Endothelial cell of hepatic sinusoid (primary cell): ENCODE measurements around the gene MAPKAPK2.

Source experiments
- in situ Hi-C: cut with HindIII; loops from 2 replicates; pipeline ENCODE4 v1.10.0; 2017; ENCODE audit warnings: low sequenced_read_pairs

MAPKAPK2 gene

DNA sequence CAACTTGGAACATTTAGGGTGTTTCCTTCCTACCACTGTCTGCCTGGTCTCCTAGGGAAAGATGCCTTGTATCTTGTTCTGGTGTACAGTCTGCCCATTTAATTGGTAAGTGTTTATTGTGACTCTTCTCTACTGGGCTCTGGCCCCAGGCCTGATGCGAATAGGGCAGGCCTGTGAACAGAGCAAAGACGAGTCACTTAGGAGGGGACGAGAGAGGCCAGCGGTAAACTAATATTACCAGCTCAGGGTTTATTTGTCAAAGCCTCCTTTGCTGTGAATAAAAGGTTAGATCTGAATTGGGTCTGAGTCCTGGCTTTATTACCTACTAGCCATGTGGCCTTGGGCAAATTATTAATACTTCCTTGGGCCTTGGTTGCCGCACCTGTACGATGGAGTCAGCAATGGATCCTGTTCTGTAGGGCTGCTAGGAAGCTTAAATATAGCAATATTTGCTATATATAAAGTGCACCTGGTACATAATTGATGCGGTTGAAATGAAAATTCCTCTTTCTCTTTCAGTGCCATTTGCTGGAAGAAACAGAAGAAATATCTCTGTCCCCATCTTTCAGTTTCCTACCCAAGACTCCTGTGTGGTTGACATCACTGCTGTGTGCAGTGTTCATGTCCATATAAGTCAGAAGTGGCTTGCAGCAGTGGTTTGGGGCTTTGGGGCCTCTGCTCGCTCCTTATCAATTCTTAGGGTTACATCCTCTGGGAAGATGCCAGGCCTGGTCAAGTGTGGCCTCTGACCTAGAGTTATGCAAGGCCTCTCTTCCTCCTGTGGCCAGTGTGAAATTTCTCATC is 32.4 kb downstream of the MAPKAPK2 start:
- in situ Hi-C loops = no loop called here

DNA sequence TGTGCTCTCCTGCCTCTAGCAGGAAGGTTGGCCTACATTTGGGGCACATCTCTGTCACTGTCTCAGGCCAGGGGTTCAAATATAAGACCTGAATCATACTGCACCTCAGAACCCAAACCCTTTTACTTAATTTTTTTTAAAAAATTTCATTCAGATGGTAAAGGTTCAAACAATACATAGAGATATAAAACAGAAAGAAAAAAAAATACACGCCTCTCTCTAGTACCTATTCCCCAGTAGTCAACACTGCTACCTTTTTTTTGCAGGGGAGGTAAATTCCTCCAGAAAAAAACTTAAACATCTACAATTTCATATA is 32.9 kb downstream of the MAPKAPK2 start:
- in situ Hi-C loops = no loop called here

DNA sequence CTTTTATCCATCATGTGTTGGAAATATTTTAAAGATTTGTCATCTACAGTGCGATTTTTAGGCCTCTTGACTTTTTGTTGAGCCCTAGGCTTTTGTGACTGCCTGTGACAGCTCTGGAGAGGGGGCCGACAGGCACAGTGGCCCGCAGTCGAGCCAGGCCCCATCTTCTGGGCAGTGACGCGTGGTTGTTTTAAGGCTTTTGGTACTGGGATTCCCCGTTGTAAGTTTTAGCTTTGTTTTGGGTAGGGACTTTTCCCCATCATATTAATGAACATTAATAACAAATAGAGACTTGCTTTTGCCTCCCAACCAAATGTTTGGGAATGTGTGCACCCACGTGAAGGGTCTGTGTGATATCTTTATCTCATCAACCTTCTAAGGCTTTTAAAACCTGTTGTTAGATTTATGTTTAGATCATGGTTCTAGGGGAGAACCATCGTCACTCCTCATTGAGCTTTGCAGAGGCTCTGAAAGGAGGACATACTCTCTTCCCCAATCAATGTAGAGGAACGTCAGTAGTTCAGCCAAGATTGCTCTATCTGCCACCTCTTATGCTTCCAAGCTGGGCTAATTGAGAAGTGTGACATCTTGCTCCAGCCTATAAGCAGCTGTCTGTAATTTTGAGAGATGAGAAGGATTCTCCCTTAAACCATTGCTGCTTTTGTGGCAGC is 34.6 kb downstream of the MAPKAPK2 start:
- in situ Hi-C loops = no loop called here

DNA sequence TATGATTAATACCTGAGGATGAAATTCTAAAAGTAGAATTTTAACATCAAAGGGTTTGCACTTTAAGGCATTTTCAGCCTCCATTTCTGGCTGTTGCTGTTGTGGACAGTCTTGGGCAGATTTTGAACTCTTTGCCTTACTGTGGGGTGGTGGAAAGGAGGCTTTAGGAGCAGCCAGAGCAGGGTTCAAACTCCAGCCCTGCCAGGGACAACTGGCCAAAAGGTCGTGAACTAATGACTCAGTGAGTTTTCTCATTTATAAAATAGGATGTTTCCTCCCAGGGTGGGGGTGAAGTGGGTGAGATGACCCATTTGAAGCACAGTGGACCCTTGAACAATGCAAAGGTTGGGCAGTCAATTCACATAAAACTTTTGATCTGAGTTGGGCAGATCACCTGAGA is 36.7 kb downstream of the MAPKAPK2 start:
- in situ Hi-C loops = no loop called here

DNA sequence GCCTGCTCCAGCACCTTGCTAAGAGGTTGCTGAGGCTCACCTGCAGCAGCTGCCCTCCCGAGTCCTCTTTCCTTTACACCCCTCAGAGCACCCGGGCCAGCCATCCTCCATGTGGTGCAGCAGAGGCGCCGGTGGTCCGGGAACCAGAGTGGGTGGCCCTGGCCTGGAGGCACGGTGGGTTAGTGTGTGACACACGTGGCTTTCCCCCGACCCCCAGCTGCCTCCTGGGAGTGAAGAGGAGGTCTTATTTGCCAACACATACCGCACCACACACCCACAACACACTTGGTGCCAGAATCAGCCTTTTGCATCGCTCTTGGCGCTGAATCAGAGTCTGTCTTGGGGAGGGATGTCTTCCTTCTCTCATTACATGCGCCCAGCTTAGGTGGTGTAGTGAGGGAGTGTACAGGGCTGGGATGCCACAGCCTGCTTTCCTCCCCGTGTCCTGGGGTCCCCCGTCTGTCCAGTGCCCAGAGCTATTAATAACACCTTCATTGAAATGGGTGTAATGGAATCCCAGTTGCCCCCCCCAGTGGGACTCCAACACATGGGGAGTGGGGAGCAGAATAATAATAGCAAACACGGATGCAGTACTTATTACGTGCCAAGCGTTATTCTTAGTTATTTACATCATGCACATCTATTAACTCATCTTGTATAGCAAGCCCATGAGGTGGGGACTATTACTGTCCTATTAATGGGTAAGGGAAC is 38.2 kb downstream of the MAPKAPK2 start:
- in situ Hi-C loops = no loop called here

DNA sequence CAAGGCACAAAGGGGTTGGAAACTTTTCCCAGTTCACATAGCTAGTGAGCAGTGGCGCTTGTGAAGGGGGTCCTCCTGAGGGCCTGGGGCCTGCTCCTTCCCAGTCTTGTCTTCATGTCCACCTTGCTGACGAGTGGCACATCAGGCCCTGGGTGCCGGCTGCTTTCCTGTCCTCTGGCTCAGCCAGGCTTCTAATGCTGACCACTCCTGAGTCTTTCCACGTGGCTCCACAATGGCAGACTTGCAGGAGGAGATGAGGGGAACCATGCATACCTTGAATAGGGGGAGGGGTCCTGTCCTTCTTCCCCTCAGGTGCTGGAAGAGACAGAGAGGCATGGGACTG is 38.7 kb downstream of the MAPKAPK2 start:
- in situ Hi-C loops = no loop called here

DNA sequence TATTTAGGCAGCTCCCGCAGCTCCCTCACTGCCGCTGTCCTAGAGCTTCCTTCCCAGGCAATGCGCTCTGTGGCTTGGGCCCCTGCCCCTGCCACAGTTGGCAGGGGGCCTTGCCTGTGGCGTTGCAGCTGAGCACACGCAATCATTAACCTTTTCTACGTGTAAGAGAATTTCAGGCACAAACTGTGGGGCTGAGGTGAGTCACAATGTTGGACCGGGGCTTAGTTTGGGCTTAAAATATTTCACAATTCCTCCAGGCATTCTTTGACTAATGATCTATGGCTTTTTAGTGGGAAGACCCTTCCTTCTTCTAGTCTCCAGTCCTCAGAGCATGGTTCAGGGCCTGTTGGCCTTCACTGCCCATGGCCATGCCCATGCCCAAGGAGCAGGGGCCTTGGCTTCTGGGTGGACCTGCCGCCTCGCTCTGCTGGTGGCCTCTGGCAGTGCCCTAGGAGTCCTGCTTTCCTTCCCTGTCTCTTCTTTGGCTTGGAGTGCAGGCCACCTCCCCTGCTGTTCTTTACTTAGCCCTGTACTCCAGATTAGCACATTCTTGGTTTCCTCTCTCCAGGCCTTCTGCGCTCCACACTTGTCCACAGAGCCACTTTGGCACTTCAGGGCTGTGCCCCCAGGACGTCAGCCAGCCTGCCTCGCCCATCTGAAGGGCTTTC is 39.2 kb downstream of the MAPKAPK2 start:
- in situ Hi-C loops = no loop called here

DNA sequence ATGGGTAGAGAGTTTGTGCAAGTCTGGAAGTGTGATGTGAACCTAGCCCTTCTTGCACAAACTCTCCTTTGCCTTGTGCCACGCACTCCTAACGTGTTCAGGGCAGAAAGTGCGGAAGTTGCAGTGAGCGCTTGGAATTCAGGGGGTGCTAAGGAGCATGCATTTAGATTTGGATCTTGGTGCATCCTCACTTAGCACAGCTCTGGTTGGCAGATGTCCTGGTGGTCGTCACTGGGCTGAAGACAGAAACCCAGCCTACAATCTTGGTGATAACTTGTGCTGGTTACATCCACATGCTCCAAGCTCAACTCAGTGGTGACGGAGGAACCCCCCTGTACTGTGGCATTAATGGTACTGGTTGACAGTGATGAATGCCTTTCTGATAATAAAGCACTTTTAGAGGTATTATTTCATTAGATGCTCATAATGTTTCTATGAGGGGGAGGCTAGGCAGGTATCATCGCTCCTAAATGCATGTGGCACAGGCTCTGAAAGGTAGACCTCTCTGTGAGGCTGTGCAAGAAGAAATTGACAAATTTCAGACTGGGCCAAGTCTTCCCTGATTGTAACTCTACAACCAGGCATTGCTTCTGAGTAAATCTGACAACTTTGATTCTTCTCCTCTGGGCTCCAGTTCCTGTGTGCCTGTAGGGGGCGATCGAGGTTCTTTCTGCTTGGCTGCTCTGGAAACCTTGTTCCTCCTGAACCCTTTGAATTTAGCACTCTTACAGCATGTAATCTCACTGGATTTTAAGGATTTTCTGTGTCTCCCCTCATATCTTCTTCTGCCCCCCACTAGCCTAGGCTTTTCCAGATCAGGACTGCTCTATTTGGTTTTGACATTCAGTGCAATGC is 40.6 kb downstream of the MAPKAPK2 start:
- in situ Hi-C loops = no loop called here

DNA sequence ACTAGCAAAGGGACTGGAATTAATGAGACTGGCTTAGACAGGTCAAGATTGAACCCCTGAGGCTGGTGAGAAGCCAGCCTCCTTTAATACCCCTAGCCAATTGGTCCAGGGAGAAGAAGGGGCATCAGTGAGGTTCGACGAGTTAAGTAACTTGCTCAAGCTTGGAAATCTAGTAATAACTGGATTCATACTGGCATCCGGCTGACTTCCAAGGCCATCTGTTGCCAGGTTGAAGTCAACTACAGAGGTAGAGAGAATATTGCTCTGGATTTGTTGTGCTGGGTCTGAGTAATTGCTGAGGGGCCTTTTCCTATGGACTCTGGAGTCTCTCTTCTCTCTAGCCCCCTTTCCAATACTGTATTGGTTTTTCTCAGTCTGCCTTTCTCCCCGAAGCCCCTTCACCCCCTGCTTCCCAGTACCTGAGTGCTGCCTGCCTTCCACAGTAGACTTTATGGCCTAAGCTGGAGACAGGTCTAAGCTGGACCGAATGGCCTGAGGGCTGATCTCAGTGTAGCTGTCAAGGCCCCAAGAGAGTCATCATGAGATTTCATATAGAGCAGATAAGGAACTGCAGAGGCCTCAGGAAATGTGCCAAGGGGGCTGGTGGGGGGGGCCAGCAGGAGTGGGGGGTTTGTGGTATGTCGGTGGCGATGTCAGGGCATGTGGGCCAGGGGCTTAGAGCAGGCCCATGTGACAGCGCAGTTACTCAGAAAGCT is 43.4 kb downstream of the MAPKAPK2 start:
- in situ Hi-C loops = no loop called here

DNA sequence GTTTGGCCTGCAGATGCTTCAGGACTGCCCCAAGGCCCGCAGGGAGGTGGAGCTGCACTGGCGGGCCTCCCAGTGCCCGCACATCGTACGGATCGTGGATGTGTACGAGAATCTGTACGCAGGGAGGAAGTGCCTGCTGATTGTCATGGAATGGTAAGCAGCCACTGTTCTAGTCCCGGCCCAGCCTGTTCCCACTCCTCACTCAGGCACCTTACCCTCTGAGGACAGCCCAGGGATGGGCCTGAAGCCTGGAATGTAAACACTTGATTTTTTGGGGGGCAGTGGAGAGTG is 43.9 kb downstream of the MAPKAPK2 start:
- in situ Hi-C loops = no loop called here

DNA sequence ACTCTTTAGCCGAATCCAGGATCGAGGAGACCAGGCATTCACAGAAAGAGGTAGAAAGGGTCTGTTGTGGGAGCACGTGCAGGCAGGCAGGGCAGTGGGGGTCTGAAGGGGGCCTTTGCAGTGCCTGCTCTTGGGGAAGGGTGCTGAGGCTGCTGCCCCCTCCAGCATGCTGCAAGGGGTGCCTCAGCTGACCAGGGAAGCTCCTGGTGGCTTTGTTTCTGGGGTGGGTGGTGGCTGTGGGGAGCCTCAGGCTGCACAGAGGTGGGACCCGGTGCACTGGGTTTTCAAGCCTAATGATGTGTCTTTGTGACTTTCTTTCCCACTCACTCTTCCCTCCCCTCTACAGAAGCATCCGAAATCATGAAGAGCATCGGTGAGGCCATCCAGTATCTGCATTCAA is 44.3 kb downstream of the MAPKAPK2 start:
- in situ Hi-C loops = no loop called here

DNA sequence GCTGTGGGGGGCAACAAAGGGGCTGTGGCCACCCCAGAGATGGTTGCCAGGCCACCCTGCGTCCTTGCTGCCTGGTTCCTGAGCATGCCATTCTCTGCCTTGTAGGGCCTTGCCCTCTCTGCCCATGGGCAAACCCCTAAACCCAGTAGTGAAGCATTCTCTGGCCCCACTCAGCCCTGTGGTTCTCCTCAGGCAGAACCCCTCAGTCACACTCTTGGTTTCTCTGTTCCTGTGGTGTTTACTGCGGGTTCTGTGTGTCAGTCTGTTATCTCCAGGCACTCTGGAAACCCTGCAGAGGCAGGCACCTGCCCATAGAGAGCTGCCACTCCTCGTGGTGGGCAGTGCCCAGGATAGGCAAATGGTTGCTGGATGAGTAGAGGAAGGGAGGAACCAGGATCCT is 44.8 kb downstream of the MAPKAPK2 start:
- in situ Hi-C loops = no loop called here

DNA sequence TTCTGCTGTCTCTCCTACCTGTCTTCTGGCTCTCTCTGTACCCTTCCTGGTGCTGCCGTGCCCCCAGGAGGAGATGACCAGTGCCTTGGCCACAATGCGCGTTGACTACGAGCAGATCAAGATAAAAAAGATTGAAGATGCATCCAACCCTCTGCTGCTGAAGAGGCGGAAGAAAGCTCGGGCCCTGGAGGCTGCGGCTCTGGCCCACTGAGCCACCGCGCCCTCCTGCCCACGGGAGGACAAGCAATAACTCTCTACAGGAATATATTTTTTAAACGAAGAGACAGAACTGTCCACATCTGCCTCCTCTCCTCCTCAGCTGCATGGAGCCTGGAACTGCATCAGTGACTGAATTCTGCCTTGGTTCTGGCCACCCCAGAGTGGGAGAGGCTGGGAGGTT is 47.8 kb downstream of the MAPKAPK2 start:
- in situ Hi-C loops = no loop called here

DNA sequence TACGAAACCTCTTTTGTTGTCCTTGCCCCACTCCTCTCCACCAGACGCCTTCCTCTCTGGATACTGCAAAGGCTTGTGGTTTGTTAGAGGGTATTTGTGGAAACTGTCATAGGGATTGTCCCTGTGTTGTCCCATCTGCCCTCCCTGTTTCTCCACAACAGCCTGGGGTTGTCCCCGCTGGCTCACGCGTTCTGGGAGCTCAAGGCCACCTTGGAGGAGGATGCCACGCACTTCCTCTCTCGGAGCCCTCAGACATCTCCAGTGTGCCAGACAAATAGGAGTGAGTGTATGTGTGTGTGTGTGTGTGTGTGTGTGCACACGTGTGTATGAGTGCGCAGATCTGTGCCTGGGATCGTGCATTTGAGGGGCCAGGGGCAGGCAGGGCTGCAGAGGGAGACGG is 48.3 kb downstream of the MAPKAPK2 start:
- in situ Hi-C loops = no loop called here

DNA sequence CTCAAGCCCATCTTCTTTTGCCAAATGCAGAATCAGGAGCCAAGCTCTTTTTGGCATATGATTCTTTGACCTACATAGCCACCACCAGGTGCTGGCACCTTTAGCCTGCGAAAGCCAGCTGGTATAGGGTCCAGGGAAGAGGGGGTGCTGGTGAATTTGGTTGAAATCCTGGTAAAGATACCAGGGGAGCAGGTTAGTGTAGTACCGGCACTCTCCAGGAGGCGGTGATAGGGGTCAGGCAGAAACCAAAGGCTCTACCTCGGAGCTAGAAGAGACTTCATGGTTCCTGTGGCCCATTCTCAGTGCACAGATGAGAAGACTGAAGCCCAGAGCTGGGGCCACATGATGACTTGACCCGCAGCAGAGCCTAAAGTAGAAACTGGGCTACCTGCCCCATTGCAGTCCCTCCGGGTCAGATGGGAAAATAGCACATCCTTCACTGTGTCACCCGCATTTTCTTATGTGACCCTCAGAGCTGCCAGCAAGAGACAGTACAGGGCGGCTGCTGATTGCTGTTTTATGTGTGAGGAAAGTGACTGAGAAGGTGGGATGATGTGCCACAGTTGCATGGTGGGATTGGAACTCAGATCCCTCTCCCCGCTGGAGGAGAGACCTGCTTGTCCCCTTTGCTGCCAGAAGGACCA is 49.9 kb downstream of the MAPKAPK2 start:
- in situ Hi-C loops = no loop called here

DNA sequence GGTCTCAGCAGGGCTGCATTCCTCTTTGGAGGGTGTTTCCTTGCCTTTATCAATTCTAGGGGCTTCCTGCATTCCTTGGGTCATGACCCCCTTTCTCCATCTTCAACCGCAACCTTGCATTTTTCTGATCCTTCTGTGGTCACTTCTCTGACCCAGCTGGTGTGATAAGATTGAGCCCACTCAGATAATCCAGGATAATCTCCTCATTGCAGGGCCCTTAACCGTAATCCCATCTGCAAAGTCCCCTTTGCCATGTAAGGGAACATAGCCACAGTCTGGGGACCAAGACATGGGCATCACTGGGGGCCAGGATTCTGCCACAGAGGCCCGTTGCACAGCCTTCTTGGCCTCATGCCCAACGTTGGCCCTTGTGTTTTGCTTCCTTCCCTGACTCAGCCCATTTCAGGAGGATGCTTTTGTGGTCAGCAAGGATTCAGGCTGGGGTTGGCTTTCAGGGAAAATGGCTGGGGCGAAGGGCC is 50.9 kb downstream of the MAPKAPK2 start:
- in situ Hi-C loops = no loop called here

DNA sequence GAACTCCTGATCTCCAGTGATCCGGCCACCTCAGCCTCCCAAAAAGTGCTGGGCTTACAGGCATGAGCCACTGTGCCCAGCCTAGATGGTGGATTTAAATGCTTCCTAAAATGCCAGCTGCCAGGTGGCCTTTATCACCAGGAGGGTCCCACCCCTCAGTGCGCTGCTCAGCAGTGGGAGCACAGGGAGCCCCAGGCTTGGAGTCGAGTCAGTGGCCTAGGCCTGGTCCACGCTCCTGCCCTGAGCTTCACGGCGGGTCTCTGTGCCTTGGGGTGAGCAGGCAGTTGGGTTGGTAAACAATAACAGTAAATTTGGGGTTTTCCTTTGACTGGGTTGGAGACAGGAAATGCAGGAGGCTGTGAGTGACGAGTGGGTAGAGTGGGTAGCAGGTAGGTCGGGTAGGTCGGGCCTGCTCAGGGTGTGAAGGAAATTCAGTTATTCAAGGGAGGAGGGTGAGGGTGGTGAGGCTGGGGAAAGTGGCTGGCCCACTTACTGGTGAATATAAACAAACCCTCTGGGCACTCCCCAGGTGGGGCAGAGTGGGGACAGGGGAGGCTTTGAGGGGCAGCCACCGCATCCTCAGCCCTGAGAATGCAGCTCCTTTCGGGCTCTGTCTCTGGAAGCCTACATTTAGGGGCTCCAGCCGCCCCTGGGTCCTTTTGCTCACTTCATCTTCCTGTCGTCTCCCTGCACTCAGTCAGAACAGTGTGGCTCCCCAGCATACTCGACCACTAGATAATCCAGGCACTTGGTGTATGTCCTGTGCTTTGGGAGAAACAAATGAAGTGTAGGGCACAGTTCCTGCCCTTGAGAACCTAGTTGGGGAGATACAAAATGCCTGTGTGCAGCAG is 52.4 kb downstream of the MAPKAPK2 start:
- in situ Hi-C loops = no loop called here

DNA sequence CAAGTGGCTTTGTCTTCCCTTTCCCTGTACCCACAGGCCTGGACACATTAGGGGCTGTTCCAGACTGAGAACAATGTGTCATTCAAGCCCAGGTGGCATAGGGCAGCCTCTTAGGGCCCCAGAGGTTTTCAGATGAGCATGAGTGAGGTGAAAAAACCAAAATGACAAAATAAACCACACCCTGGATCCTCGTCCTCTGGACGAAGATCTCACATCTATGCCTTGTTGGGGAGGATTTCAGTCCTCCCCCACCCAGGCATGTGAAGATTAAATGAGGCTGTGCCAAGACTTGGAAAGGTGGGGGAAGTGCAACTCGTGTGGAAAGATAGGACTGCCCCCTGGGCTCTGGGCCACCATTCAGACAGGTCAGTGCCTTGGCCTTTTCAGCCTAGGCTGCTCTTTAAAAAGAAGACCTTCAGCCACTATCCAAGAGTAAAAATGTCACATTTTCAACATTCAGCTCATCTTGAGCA is 53.1 kb downstream of the MAPKAPK2 start:
- in situ Hi-C loops = no loop called here
